Measurements from ENCODE around the gene PREB. TPM values are rescaled to one million over a fixed set of nuclear protein-coding genes. Genes with fewer than 3 reads are reported as not detected.
"Not testable (repeated sequence)": the region's sequence is repeated elsewhere in the genome, so short reads cannot be mapped to it uniquely, and the experiment has no call there.

PREB gene
- total RNA-seq, 2 experiments from 2014 or later: 59.7 to 59.9 TPM

- no peak overlapping the region for H3K27ac Mint-ChIP-seq
- no peaks in the 10 kb centered on the region for H3K36me3 Mint-ChIP-seq (ENCODE audit: low read depth)
- H3K9me3 Mint-ChIP-seq (ENCODE audit: low read depth): no peaks in the 10 kb centered on the region
- DNase-seq: no peak
- ATAC-seq: no peak
- peak overlapping the region; percentile 73 for H3K4me3 Mint-ChIP-seq
- CTCF ChIA-PET: interaction anchor here (0.9 to 2.1 kb wide), 4 partner anchors 11 to 231 kb away, joined by 3 to 15 read pairs (median 4); partner anchors contain the start of gene PREB
- POLR2A ChIA-PET: no interaction called here
- intact Hi-C loops (cut with DNase I, micrococcal nuclease): loop anchor here in 1 of 2 experiments (1.0 to 2.0 kb wide), 3 partner anchors 12 to 94 kb away; partner anchors contain the start of genes CAD and PREB
- peaks cover 19% of the 10 kb centered on the region for H3K27me3 Mint-ChIP-seq
- peaks cover 19% of the 10 kb centered on the region for H3K4me1 Mint-ChIP-seq
These were observed 11.6 kb downstream of the PREB start for GRCh38 chr2:27122791-27123190.

- no peak overlapping the region for H3K4me3 Mint-ChIP-seq
- ATAC-seq: no peak
- intact Hi-C loops (cut with DNase I, micrococcal nuclease): loop anchor here in 1 of 2 experiments (2.0 kb wide), 1 partner anchor 95 kb away; the partner anchor contains the start of gene CAD
- H3K9me3 Mint-ChIP-seq (ENCODE audit: low read depth): no peaks in the 10 kb centered on the region
- H3K36me3 Mint-ChIP-seq (ENCODE audit: low read depth): no peaks in the 10 kb centered on the region
- no peak for DNase-seq
- no peak overlapping the region for H3K27ac Mint-ChIP-seq
- CTCF ChIA-PET: interaction anchor here (0.6 kb wide), 1 partner anchor 1377 kb away, joined by 3 read pairs; no protein-coding TSS in a partner anchor
- H3K4me1 Mint-ChIP-seq: peaks cover 19% of the 10 kb centered on the region
- H3K27me3 Mint-ChIP-seq: peaks cover 19% of the 10 kb centered on the region
- POLR2A ChIA-PET: no interaction called here
These were observed 12.5 kb downstream of the PREB start for GRCh38 chr2:27121906-27122305.

- Mint-ChIP-seq H3K27me3 (peaks cover 19% of the 10 kb centered on the region), H3K27ac (peak overlapping the region; percentile 76), H3K4me1 (peaks cover 19% of the 10 kb centered on the region), H3K4me3 (peak overlapping the region; percentile 78)
- H3K9me3 Mint-ChIP-seq (ENCODE audit: low read depth); POLR2A ChIA-PET; H3K36me3 Mint-ChIP-seq (ENCODE audit: low read depth); CTCF ChIA-PET; intact Hi-C loops (cut with DNase I, micrococcal nuclease); ATAC-seq; DNase-seq: not testable (repeated sequence)
These were observed 15.1 kb downstream of the PREB start for GRCh38 chr2:27119330-27119670.

DNA sequence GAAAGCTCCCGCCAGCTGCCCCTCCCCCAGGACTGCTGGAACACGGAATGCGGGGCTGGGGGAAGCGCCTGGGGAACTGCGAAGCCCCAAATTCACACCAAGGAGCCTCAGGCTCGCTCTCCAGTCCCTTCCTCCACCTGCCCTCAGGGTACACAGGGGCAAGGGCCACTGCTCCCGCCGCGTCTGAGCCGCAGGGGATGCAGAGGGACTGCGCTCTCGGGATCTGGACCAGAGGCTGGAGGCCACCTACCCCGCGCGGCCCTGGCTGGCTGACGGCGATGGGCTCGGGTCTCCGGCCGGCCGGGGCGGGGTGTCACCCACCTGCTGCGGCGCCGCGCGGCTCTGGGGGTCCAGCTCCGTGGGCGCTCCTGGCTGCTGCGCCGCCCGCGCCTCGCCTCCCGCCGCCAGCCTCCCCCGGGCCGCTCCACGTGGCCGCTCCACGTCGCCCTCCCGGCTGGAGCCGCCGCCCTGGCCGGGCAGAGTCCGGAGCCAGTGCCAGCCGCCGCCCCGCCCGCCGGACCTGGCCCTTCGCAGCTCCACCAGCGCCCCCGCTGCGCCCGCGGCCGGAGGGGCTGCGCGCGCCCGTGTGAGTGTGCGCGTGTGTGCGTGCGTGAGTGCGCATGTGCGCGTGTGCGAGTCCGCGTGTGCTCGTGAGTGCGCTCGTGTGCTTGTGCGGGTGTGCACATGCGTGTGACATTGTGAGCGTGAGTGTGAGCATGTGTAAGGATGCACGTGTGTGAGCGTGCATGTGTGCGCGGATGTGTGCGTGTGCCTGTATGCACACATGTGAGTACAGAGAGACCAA, 15.7 kb downstream of the PREB start, which contains the start of gene CGREF1:
CGREF1 (minus strand) TSS at position 604 of the 805 bp plus-strand sequence. CDS start 14,762 bp downstream, outside the sequence.
- Mint-ChIP-seq H3K36me3 (ENCODE audit: low read depth) (no peaks in the 10 kb centered on the region), H3K27ac (peak within 1 kb of the TSS; percentile 76), H3K27me3 (peaks cover 19% of the 10 kb centered on the region), H3K4me3 (peak within 1 kb of the TSS; percentile 78), H3K4me1 (peaks cover 16% of the 10 kb centered on the region), H3K9me3 (ENCODE audit: low read depth) (no peaks in the 10 kb centered on the region)
- POLR2A ChIA-PET: no interaction called here
- ATAC-seq (peak; percentile 31), DNase-seq (peak; percentile 38)
- intact Hi-C loops (cut with DNase I, micrococcal nuclease): no loop called here
- CTCF ChIA-PET: interaction anchor here (0.8 kb wide), 1 partner anchor 10 kb away, joined by 3 read pairs; no protein-coding TSS in a partner anchor

GRCh38 chr2:27117995-27118524, 16.4 kb downstream of the PREB start:
- intact Hi-C loops (cut with DNase I, micrococcal nuclease): no loop called here
- Mint-ChIP-seq H3K4me3 (peak overlapping the region; percentile 64), H3K36me3 (ENCODE audit: low read depth) (no peaks in the 10 kb centered on the region), H3K4me1 (peaks cover 12% of the 10 kb centered on the region), H3K27me3 (peaks cover 19% of the 10 kb centered on the region), H3K27ac (no peak overlapping the region), H3K9me3 (ENCODE audit: low read depth) (no peaks in the 10 kb centered on the region)
- DNase-seq: no peak
- CTCF ChIA-PET: interaction anchor here (0.8 kb wide), 1 partner anchor 10 kb away, joined by 3 read pairs; no protein-coding TSS in a partner anchor
- ATAC-seq: no peak
- POLR2A ChIA-PET: no interaction called here

DNA sequence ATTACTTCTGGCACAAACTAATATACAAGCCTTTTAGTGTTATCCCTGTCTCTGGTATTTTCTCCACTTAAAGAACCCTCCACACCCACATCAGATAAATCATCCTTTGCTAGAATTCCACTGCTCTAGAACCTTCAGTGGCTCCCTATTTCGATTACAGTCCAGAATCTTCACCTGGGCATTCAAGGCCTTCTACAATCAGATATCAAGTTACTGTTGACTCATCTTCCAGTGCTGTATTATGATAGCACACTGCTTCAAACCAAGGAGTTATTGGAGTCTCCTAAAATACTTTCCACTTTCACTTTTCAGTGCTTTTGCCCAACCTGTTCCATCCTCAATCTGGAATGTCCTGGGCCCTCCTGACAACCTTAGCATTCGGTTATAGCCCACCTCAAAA, 18.9 kb downstream of the PREB start:
- no peak for ATAC-seq
- H3K4me1 Mint-ChIP-seq: peaks cover 10% of the 10 kb centered on the region
- CTCF ChIA-PET: interaction anchor here (0.6 to 2.6 kb wide), 2 partner anchors 19 to 51 kb away, joined by 4 to 6 read pairs; partner anchors contain the start of gene PREB
- no peak overlapping the region for H3K27ac Mint-ChIP-seq
- intact Hi-C loops (cut with DNase I, micrococcal nuclease): no loop called here
- no peaks in the 10 kb centered on the region for H3K9me3 Mint-ChIP-seq (ENCODE audit: low read depth)
- no peaks in the 10 kb centered on the region for H3K36me3 Mint-ChIP-seq (ENCODE audit: low read depth)
- POLR2A ChIA-PET: no interaction called here
- no peak overlapping the region for H3K4me3 Mint-ChIP-seq
- DNase-seq: no peak
- peaks cover 15% of the 10 kb centered on the region for H3K27me3 Mint-ChIP-seq

GRCh38 chr2:27111392-27112078, 22.9 kb downstream of the PREB start:
- DNase-seq; ATAC-seq; H3K4me3 Mint-ChIP-seq; H3K9me3 Mint-ChIP-seq (ENCODE audit: low read depth); H3K27ac Mint-ChIP-seq; POLR2A ChIA-PET; H3K27me3 Mint-ChIP-seq; H3K36me3 Mint-ChIP-seq (ENCODE audit: low read depth); H3K4me1 Mint-ChIP-seq; intact Hi-C loops (cut with DNase I, micrococcal nuclease): not testable (repeated sequence)
- CTCF ChIA-PET: interaction anchor here (0.6 to 1.0 kb wide), 4 partner anchors 13 to 240 kb away, joined by 3 to 6 read pairs (median 4); partner anchors contain the start of gene PREB

DNA sequence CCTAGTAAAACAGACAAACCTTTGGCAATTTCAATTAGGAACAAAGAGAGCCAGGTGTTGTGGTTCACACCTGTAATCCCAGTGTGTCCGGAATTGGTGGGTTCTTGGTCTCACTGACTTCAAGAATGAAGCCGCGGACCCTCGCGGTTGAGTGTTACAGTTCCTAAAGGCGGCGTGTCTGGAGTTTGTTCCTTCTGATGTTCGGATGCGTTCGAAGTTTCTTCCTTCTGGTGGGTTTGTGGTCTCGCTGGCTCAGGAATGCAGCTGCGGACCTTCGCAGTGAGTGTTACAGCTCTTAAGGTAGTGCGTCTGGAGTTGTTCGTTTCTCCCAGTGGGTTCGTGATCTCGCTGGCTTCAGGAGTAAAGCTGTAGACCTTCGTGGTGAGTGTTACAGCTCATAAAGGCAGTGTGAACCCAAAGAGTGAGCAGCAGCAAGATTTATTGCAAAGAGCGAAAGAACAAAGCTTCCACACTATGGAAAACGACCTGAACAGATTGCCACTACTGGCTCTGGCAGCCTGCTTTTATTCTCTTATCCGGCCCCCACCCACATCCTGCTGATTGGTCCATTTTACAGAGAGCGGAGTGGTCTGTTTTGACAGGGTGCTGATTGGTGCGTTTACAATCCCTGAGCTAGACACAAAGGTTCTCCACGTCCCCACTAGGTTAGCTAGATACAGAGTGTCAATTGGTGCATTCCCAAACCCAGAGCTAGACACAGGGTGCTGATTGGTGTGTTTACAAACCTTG, 23.7 kb downstream of the PREB start:
- ATAC-seq; H3K4me3 Mint-ChIP-seq; H3K27ac Mint-ChIP-seq; H3K9me3 Mint-ChIP-seq (ENCODE audit: low read depth); intact Hi-C loops (cut with DNase I, micrococcal nuclease); DNase-seq; H3K4me1 Mint-ChIP-seq; H3K27me3 Mint-ChIP-seq; POLR2A ChIA-PET; H3K36me3 Mint-ChIP-seq (ENCODE audit: low read depth): not testable (repeated sequence)
- CTCF ChIA-PET: interaction anchor here (0.6 to 0.8 kb wide), 3 partner anchors 14 to 241 kb away, joined by 3 to 6 read pairs (median 4); partner anchors contain the start of gene PREB

DNA sequence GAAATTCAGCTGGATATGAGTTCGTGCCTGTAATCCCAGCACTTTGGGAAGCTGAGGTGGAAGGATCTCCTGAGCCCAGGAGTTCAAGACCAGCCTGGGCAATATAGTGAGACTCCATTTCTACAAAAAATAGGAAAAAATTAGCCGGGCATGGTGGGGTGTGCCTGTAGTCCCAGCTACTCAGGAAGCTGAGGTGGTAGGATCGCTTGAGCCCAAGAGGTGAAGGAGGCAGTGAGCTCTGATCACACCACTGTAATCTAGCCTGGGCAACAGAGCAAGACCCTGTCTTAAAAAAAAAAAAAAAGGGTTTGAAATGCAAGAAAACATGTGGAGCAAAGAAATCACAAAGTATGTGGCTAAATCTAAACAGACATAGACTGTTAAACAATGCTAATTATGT, 25.4 kb downstream of the PREB start:
- no peak for DNase-seq
- no peak overlapping the region for H3K4me3 Mint-ChIP-seq
- no peak for ATAC-seq
- H3K36me3 Mint-ChIP-seq (ENCODE audit: low read depth): no peaks in the 10 kb centered on the region
- intact Hi-C loops (cut with DNase I, micrococcal nuclease): no loop called here
- ChIA-PET POLR2A (no interaction called here), CTCF (interaction anchor here (0.6 to 1.0 kb wide), 7 partner anchors 9 to 1374 kb away, joined by 3 to 5 read pairs (median 3); no protein-coding TSS in a partner anchor)
- H3K9me3 Mint-ChIP-seq (ENCODE audit: low read depth): no peaks in the 10 kb centered on the region
- H3K27me3 Mint-ChIP-seq: peaks cover 5% of the 10 kb centered on the region
- no peak overlapping the region for H3K27ac Mint-ChIP-seq
- no peaks in the 10 kb centered on the region for H3K4me1 Mint-ChIP-seq

GRCh38 chr2:27108221-27108620, 26.2 kb downstream of the PREB start:
- ChIA-PET CTCF (interaction anchor here (0.6 to 0.9 kb wide), 3 partner anchors 10 to 139 kb away, joined by 3 to 4 read pairs (median 3); no protein-coding TSS in a partner anchor), POLR2A (no interaction called here)
- Mint-ChIP-seq H3K36me3 (ENCODE audit: low read depth) (no peaks in the 10 kb centered on the region), H3K27me3 (peaks cover 5% of the 10 kb centered on the region), H3K27ac (no peak overlapping the region), H3K4me3 (no peak overlapping the region), H3K9me3 (ENCODE audit: low read depth) (no peaks in the 10 kb centered on the region), H3K4me1 (no peaks in the 10 kb centered on the region)
- no peak for DNase-seq
- ATAC-seq: no peak
- intact Hi-C loops (cut with DNase I, micrococcal nuclease): no loop called here

DNA sequence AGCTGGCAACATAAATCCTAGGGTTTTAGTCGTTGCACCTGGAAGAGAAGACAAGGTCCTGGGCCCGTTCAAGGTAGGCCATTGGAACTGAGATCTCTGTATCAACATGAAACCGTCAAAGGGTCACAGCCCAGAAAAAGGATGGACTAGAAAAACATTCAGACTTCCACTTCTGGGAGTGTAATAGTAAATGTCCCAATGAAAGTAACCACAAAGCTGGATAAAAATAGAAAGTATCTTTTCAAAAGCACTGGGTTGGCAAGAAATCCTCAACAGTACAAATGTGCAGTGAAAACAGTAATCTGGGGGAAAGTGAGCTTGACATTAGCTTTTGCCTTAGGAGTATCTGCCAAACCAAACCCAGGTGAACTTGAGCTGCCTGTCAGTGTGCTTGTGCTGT, 28.5 kb downstream of the PREB start:
- POLR2A ChIA-PET: no interaction called here
- Mint-ChIP-seq H3K27ac (no peak overlapping the region), H3K9me3 (ENCODE audit: low read depth) (no peaks in the 10 kb centered on the region), H3K4me1 (no peaks in the 10 kb centered on the region), H3K27me3 (peaks cover 5% of the 10 kb centered on the region), H3K4me3 (no peak overlapping the region), H3K36me3 (ENCODE audit: low read depth) (no peaks in the 10 kb centered on the region)
- intact Hi-C loops (cut with DNase I, micrococcal nuclease): no loop called here
- ATAC-seq (no peak), DNase-seq (no peak)
- CTCF ChIA-PET: interaction anchor here (0.6 to 1.1 kb wide), 2 partner anchors 36 to 358 kb away, joined by 3 to 5 read pairs; no protein-coding TSS in a partner anchor

Data from activated CD4-positive, alpha-beta T cell treated with anti-CD3 and anti-CD28 coated beads for 36 hours (primary cell).